Measurements from ENCODE around the gene RIPPLY2. TPM values are rescaled to one million over a fixed set of nuclear protein-coding genes. Genes with fewer than 3 reads are reported as not detected.

RIPPLY2 gene
- total RNA-seq, 4 donors from 2014 or later, result not detected

GRCh38 chr6:83838727-83839126 is 14.4 kb upstream of the RIPPLY2 start:
- no peak for DNase-seq

GRCh38 chr6:83844170-83844569 is 9.0 kb upstream of the RIPPLY2 start:
- Histone ChIP-seq H3K4me1 (no peaks in the 10 kb centered on the region), H3K27me3 (no peaks in the 10 kb centered on the region), H3K9me3 (no peaks in the 10 kb centered on the region), H3K4me3 (no peak overlapping the region), H3K36me3 (no peaks in the 10 kb centered on the region), H3K27ac (no peak overlapping the region)
- TF ChIP-seq CTCF (IDR thresholded peaks at IDR 0.05) (no peak), POLR2A (IDR thresholded peaks at IDR 0.05) (no peak)
- DNase-seq, result no peak

More at GRCh38 chr6:83838727-83839126, 14.4 kb upstream of the RIPPLY2 start:
- Histone ChIP-seq H3K36me3 (no peaks in the 10 kb centered on the region), H3K9me3 (no peaks in the 10 kb centered on the region), H3K4me3 (no peak overlapping the region), H3K27ac (no peak overlapping the region), H3K4me1 (no peaks in the 10 kb centered on the region), H3K27me3 (no peaks in the 10 kb centered on the region)
- TF ChIP-seq POLR2A (IDR thresholded peaks at IDR 0.05) (no peak), CTCF (IDR thresholded peaks at IDR 0.05) (no peak)

- DNase-seq, result no peak
- Histone ChIP-seq H3K4me3 (no peak overlapping the region), H3K27ac (no peak overlapping the region), H3K27me3 (no peaks in the 10 kb centered on the region), H3K4me1 (no peaks in the 10 kb centered on the region), H3K9me3 (no peaks in the 10 kb centered on the region), H3K36me3 (no peaks in the 10 kb centered on the region)
- TF ChIP-seq POLR2A (IDR thresholded peaks at IDR 0.05), result no peak
- TF ChIP-seq CTCF (IDR thresholded peaks at IDR 0.05), result no peak
Observed at GRCh38 chr6:83846291-83846690, 6.9 kb upstream of the RIPPLY2 start.

- no peaks in the 10 kb centered on the region for H3K27me3 ChIP-seq
- no peak for TF ChIP-seq CTCF (IDR thresholded peaks at IDR 0.05)
- TF ChIP-seq POLR2A (IDR thresholded peaks at IDR 0.05), result no peak
- DNase-seq, result no peak
- H3K27ac ChIP-seq, result no peak overlapping the region
- no peaks in the 10 kb centered on the region for H3K4me1 ChIP-seq
- no peaks in the 10 kb centered on the region for H3K36me3 ChIP-seq
- no peak overlapping the region for H3K4me3 ChIP-seq
- H3K9me3 ChIP-seq, result no peaks in the 10 kb centered on the region
Observed at GRCh38 chr6:83847179-83847578, 6.0 kb upstream of the RIPPLY2 start.

- no peak for DNase-seq
- H3K9me3 ChIP-seq, result no peaks in the 10 kb centered on the region
- peaks cover 0 to 13% (median 6%) of the 10 kb centered on the region in 4 donors for H3K4me1 ChIP-seq
- H3K36me3 ChIP-seq, result no peaks in the 10 kb centered on the region
- no peak overlapping the region for H3K4me3 ChIP-seq
- H3K27ac ChIP-seq, result no peak overlapping the region
- TF ChIP-seq CTCF (IDR thresholded peaks at IDR 0.05) (no peak), POLR2A (IDR thresholded peaks at IDR 0.05) (no peak)
- no peaks in the 10 kb centered on the region for H3K27me3 ChIP-seq
Observed at GRCh38 chr6:83849127-83849526, 4.0 kb upstream of the RIPPLY2 start.

GRCh38 chr6:83849610-83850009 is 3.5 kb upstream of the RIPPLY2 start:
- TF ChIP-seq POLR2A (IDR thresholded peaks at IDR 0.05), result no peak
- no peak for TF ChIP-seq CTCF (IDR thresholded peaks at IDR 0.05)
- Histone ChIP-seq H3K9me3 (no peaks in the 10 kb centered on the region), H3K36me3 (no peaks in the 10 kb centered on the region), H3K4me3 (no peak overlapping the region), H3K27me3 (no peaks in the 10 kb centered on the region), H3K27ac (no peak overlapping the region), H3K4me1 (peaks cover 0 to 13% (median 6%) of the 10 kb centered on the region in 4 donors)
- DNase-seq, result no peak
